Measurements from ENCODE around the gene LRRC15.

- peak; percentile 10 to 32 for TF ChIP-seq CTCF (IDR thresholded peaks at IDR 0.05; ENCODE audit: extremely low read depth in 1 of 2, insufficient read depth in 1 of 2, low read depth in 1 of 2, low read length in 2 of 2)
- no peak for TF ChIP-seq POLR2A (IDR thresholded peaks at IDR 0.05; ENCODE audit: low read depth, low read length)
- no peak for TF ChIP-seq POLR2AphosphoS5 (IDR thresholded peaks at IDR 0.05; ENCODE audit: insufficient read depth, low read depth, low read length)
- TF ChIP-seq MAX (IDR thresholded peaks at IDR 0.05; ENCODE audit: insufficient read depth, insufficient read length) = no peak
Measured at GRCh38 chr3:194313560-194314387, 55.8 kb downstream of the LRRC15 start.
